Measurements from ENCODE around the gene NUP37.
"Not testable (repeated sequence)": the region's sequence is repeated elsewhere in the genome, so short reads cannot be mapped to it uniquely, and the experiment has no call there.

Gene NUP37, protein sequence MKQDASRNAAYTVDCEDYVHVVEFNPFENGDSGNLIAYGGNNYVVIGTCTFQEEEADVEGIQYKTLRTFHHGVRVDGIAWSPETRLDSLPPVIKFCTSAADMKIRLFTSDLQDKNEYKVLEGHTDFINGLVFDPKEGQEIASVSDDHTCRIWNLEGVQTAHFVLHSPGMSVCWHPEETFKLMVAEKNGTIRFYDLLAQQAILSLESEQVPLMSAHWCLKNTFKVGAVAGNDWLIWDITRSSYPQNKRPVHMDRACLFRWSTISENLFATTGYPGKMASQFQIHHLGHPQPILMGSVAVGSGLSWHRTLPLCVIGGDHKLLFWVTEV
- long read RNA-seq, transcript NUP37-207 (7 exons, 1,158 nt) = minor isoform, 8 of 211 reads
- long read RNA-seq, transcript NUP37-209 (10 exons, 2,372 nt) = major isoform, 173 of 211 reads
- long read RNA-seq, transcript NUP37-201 (9 exons, 1,203 nt) = minor isoform, 5 of 211 reads
- long read RNA-seq, partial matches to known transcripts = 10 of 211 reads
- long read RNA-seq, other reads (novel, unspliced or antisense) = 15 of 211 reads

DNA sequence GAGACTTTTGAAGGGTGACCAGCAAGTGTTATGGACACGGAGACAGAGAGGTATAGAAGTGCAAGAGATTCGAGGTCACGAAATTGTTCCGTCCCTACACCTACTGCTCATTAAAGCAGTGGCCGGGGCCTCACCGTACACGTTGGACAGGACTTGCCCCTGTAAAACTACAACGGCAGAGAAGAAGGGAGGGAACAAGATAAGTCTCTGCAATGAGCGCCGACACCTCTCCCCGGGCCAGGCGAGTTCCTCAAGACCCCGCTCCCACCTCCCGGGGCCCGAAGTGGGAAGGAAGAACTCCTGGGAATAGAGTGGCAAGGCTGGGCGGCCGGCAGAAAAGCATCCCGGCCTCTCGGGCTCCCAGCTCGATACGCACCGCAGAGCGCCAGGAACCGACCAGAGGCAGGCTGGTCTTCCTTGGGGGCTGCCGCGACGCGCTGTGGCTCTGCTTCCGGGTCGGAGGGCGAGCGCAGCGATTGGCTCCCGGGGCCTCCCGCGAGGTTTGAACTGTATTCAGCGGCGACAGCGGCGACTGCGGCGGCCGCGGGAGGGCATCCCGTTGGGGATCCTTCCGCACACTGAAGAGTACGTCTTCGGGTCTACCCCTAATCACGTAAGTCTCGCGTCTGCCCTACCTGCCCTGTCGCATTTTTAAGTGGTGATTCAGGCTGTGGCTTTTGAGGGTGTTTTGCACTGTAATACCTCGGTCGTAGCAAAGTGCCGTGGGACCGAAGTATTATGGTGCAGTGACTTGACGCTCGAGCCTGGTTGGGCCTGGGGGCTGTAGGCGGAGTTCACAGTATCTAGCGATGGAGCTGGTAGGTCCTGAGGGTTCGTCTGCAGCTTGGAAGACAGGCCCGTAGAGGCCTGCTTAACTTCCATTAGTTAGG lies at the start of gene NUP37, which contains the start of gene PARPBP:
NUP37 (minus strand) TSS at position 441 of the 890 bp plus-strand sequence. CDS start 1,596 bp downstream, outside the sequence.
PARPBP (plus strand) TSS at position 510 of the 890 bp plus-strand sequence. CDS start 3,706 bp downstream, outside the sequence.
- DNase-seq (ENCODE audit: low read depth in 1 of 2, low spot score in 1 of 2) = peak; percentile 70 to 93
- Histone ChIP-seq H3K27me3 (ENCODE audit: insufficient read depth, poor library complexity, severe bottlenecking) (no peaks in the 10 kb centered on the region), H3K27ac (replicated peaks) (peak within 1 kb of the TSS; percentile 87), H3K4me3 (replicated peaks; ENCODE audit: insufficient read depth, low read length) (peak within 1 kb of the TSS; percentile 75)
- TF ChIP-seq SPI1 (IDR thresholded peaks at IDR 0.05; ENCODE audit: borderline replicate concordance, low read depth) (no peak), GABPA (IDR thresholded peaks at IDR 0.05; ENCODE audit: low read depth) (peak; percentile 86), POLR2AphosphoS5 (IDR thresholded peaks at IDR 0.05; ENCODE audit: low read depth) (peak; percentile 93)
- TF ChIP-seq, protein P1, sequence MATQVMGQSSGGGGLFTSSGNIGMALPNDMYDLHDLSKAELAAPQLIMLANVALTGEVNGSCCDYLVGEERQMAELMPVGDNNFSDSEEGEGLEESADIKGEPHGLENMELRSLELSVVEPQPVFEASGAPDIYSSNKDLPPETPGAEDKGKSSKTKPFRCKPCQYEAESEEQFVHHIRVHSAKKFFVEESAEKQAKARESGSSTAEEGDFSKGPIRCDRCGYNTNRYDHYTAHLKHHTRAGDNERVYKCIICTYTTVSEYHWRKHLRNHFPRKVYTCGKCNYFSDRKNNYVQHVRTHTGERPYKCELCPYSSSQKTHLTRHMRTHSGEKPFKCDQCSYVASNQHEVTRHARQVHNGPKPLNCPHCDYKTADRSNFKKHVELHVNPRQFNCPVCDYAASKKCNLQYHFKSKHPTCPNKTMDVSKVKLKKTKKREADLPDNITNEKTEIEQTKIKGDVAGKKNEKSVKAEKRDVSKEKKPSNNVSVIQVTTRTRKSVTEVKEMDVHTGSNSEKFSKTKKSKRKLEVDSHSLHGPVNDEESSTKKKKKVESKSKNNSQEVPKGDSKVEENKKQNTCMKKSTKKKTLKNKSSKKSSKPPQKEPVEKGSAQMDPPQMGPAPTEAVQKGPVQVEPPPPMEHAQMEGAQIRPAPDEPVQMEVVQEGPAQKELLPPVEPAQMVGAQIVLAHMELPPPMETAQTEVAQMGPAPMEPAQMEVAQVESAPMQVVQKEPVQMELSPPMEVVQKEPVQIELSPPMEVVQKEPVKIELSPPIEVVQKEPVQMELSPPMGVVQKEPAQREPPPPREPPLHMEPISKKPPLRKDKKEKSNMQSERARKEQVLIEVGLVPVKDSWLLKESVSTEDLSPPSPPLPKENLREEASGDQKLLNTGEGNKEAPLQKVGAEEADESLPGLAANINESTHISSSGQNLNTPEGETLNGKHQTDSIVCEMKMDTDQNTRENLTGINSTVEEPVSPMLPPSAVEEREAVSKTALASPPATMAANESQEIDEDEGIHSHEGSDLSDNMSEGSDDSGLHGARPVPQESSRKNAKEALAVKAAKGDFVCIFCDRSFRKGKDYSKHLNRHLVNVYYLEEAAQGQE (IDR thresholded peaks at IDR 0.05; ENCODE audit: insufficient replicate concordance, low read depth) = peak; percentile 66
- TF ChIP-seq, protein P2, sequence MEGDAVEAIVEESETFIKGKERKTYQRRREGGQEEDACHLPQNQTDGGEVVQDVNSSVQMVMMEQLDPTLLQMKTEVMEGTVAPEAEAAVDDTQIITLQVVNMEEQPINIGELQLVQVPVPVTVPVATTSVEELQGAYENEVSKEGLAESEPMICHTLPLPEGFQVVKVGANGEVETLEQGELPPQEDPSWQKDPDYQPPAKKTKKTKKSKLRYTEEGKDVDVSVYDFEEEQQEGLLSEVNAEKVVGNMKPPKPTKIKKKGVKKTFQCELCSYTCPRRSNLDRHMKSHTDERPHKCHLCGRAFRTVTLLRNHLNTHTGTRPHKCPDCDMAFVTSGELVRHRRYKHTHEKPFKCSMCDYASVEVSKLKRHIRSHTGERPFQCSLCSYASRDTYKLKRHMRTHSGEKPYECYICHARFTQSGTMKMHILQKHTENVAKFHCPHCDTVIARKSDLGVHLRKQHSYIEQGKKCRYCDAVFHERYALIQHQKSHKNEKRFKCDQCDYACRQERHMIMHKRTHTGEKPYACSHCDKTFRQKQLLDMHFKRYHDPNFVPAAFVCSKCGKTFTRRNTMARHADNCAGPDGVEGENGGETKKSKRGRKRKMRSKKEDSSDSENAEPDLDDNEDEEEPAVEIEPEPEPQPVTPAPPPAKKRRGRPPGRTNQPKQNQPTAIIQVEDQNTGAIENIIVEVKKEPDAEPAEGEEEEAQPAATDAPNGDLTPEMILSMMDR (IDR thresholded peaks at IDR 0.05; ENCODE audit: insufficient read depth, low read length) = no peak

DNA sequence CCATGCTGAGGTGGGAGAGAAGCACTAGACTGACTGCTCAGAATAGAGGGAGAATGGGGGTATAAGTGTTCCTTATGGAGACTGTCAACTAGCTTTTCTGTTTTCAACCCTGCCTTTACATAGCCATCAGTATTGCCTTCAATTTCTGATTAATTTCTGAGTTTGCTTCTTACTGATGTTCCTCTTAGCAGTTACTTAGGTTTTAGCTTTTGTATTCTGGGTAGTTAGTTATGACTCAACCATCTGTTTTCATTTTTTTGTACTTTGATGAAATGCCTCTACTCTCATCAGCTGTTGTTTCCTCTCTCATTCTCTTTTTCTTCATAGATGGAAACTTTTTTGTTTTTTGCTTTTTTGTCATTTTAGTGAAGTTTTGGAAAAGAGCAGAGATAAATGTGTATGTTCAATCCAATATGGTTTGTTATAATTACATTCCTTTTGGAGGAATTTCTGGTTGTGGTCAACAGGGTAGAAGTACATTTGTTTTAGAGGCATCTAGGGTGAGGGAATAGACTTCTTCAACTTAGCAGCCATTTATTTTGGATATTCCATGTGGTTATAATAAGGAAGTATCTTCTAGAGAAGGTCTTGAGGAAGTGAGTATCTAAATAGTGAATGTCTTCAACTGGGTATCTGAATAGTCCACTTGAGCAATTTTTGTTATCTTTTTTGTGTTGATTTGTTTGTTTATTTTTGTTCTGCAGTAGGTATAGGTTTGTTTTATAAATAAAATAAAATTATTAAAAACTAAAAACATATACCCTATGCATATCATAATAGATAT lies 48.1 kb upstream of the NUP37 start:
- TF ChIP-seq, protein P1 (IDR thresholded peaks at IDR 0.05; ENCODE audit: insufficient replicate concordance, low read depth) = no peak
- no peak for TF ChIP-seq POLR2AphosphoS5 (IDR thresholded peaks at IDR 0.05; ENCODE audit: low read depth)
- TF ChIP-seq SPI1 (IDR thresholded peaks at IDR 0.05; ENCODE audit: borderline replicate concordance, low read depth) = peak; percentile 53
- no peak for DNase-seq (ENCODE audit: low read depth in 1 of 2, low spot score in 1 of 2)
- Histone ChIP-seq H3K4me3 (replicated peaks; ENCODE audit: insufficient read depth, low read length) (no peak overlapping the region), H3K27me3 (ENCODE audit: insufficient read depth, poor library complexity, severe bottlenecking) (no peaks in the 10 kb centered on the region), H3K27ac (replicated peaks) (no peak overlapping the region)

DNA sequence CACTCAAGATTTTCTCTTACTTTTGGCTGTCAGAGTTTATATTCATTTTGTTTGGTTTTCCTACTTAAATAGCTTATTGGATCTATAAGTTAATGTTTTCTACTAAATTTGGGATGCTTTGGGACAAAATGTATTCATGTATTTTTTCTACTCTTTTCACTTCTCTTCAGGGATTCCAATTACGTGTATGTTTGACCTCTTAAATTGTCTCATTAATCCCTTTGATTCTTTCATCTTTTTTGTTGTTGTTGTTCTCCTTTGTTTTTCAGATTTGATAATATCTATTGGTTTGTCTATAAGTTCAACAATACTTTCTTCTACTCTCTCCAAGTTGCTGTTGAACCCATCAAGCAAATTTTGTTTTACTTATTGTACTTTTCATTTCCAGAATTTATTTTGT lies 43.5 kb upstream of the NUP37 start:
- H3K27me3 ChIP-seq (ENCODE audit: insufficient read depth, poor library complexity, severe bottlenecking) = no peaks in the 10 kb centered on the region
- DNase-seq (ENCODE audit: low read depth in 1 of 2, low spot score in 1 of 2) = no peak
- TF ChIP-seq, protein P1 (IDR thresholded peaks at IDR 0.05; ENCODE audit: insufficient replicate concordance, low read depth) = no peak
- TF ChIP-seq, protein P2 (IDR thresholded peaks at IDR 0.05; ENCODE audit: insufficient read depth, low read length) = no peak
- TF ChIP-seq GABPA (IDR thresholded peaks at IDR 0.05; ENCODE audit: low read depth) (no peak), SPI1 (IDR thresholded peaks at IDR 0.05; ENCODE audit: borderline replicate concordance, low read depth) (no peak), POLR2AphosphoS5 (IDR thresholded peaks at IDR 0.05; ENCODE audit: low read depth) (no peak)
- H3K4me3 ChIP-seq (replicated peaks; ENCODE audit: insufficient read depth, low read length) = no peak overlapping the region
- H3K27ac ChIP-seq (replicated peaks) = no peak overlapping the region

DNA sequence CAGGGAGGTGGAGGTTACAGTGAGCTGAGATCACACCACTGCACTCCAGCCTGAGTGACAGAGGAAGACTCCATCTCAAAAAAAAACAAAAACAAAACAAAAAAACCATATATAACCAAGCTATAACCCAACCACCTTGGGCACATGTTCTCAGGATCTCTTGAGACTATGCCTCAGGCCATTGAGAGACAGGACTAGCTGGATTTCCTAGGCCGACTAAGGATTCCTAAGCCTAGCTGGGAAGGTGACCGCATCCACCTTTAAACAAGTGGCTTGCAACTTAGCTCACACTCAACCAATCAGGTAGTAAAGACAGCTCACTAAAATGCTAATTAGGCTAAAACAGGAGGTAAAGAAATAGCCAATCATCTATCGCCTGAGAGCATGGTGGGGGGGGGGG lies 35.3 kb upstream of the NUP37 start:
- DNase-seq (ENCODE audit: low read depth in 1 of 2, low spot score in 1 of 2); H3K4me3 ChIP-seq (replicated peaks; ENCODE audit: insufficient read depth, low read length); H3K27me3 ChIP-seq (ENCODE audit: insufficient read depth, poor library complexity, severe bottlenecking); H3K27ac ChIP-seq (replicated peaks): not testable (repeated sequence)

DNA sequence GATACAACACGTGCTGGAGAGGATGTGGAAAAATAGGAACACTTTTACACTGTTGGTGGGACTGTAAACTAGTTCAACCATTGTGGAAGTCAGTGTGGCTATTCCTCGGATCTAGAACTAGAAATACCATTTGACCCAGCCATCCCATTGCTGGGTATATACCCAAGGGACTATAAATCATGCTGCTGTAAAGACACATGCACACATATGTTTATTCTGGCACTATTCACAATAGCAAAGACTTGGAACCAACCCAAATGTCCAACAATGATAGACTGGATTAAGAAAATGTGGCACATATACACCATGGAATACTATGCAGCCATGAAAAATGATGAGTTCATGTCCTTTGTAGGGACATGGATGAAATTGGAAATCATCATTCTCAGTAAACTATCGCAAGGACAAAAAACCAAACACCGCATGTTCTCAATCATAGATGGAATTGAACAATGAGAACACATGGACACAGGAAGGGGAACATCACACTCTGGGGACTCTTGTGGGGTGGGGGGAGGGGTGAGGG lies 27.2 kb upstream of the NUP37 start:
- H3K27me3 ChIP-seq (ENCODE audit: insufficient read depth, poor library complexity, severe bottlenecking); DNase-seq (ENCODE audit: low read depth in 1 of 2, low spot score in 1 of 2); H3K4me3 ChIP-seq (replicated peaks; ENCODE audit: insufficient read depth, low read length); H3K27ac ChIP-seq (replicated peaks): not testable (repeated sequence)
